ENCODE data around the gene TMEM222.

Gene TMEM222

GRCh38 chr1:27356277-27356618 lies 34.3 kb downstream of the TMEM222 start:
- Mint-ChIP-seq H3K27ac (peak overlapping the region; percentile 26), H3K4me3 (peak overlapping the region; percentile 70), H3K9me3 (no peaks in the 10 kb centered on the region)

GRCh38 chr1:27356619-27357280 lies 34.8 kb downstream of the TMEM222 start:
- H3K36me3 Mint-ChIP-seq (ENCODE audit: low read depth), result peaks cover 2% of the 10 kb centered on the region
- H3K27me3 Mint-ChIP-seq, result no peaks in the 10 kb centered on the region
- H3K4me3 Mint-ChIP-seq, result peak overlapping the region; percentile 70
- H3K4me1 Mint-ChIP-seq (ENCODE audit: low read depth), result peaks cover 40% of the 10 kb centered on the region
- H3K27ac Mint-ChIP-seq, result peak overlapping the region; percentile 66
- no peak for DNase-seq
- no peaks in the 10 kb centered on the region for H3K9me3 Mint-ChIP-seq

More at GRCh38 chr1:27356277-27356618, 34.3 kb downstream of the TMEM222 start:
- no peak for DNase-seq
- Mint-ChIP-seq H3K27me3 (no peaks in the 10 kb centered on the region), H3K36me3 (ENCODE audit: low read depth) (peaks cover 2% of the 10 kb centered on the region), H3K4me1 (ENCODE audit: low read depth) (peaks cover 40% of the 10 kb centered on the region)

GRCh38 chr1:27357281-27358037 lies 35.5 kb downstream of the TMEM222 start:
- Mint-ChIP-seq H3K27ac (peak overlapping the region; percentile 66), H3K36me3 (ENCODE audit: low read depth) (peaks cover 2% of the 10 kb centered on the region), H3K4me3 (peak overlapping the region; percentile 70), H3K4me1 (ENCODE audit: low read depth) (peaks cover 40% of the 10 kb centered on the region), H3K27me3 (no peaks in the 10 kb centered on the region), H3K9me3 (no peaks in the 10 kb centered on the region)
- peak; percentile 92 for DNase-seq

GRCh38 chr1:27358038-27358927 lies 36.3 kb downstream of the TMEM222 start:
- Mint-ChIP-seq H3K27me3 (no peaks in the 10 kb centered on the region), H3K9me3 (no peaks in the 10 kb centered on the region), H3K27ac (no peak overlapping the region), H3K4me1 (ENCODE audit: low read depth) (peaks cover 40% of the 10 kb centered on the region), H3K4me3 (no peak overlapping the region), H3K36me3 (ENCODE audit: low read depth) (no peaks in the 10 kb centered on the region)
- no peak for DNase-seq

- Mint-ChIP-seq H3K9me3 (no peaks in the 10 kb centered on the region), H3K27me3 (no peaks in the 10 kb centered on the region), H3K27ac (no peak overlapping the region), H3K4me1 (ENCODE audit: low read depth) (peaks cover 40% of the 10 kb centered on the region), H3K4me3 (no peak overlapping the region), H3K36me3 (ENCODE audit: low read depth) (no peaks in the 10 kb centered on the region)
- DNase-seq, result no peak
Observed at GRCh38 chr1:27358928-27359313, 37.0 kb downstream of the TMEM222 start.

GRCh38 chr1:27359822-27360158 lies 37.8 kb downstream of the TMEM222 start:
- H3K4me1 Mint-ChIP-seq (ENCODE audit: low read depth), result peaks cover 45% of the 10 kb centered on the region
- H3K27me3 Mint-ChIP-seq, result no peaks in the 10 kb centered on the region
- DNase-seq, result no peak
- H3K9me3 Mint-ChIP-seq, result no peaks in the 10 kb centered on the region
- H3K4me3 Mint-ChIP-seq, result peak overlapping the region; percentile 35
- H3K36me3 Mint-ChIP-seq (ENCODE audit: low read depth), result no peaks in the 10 kb centered on the region
- no peak overlapping the region for H3K27ac Mint-ChIP-seq

GRCh38 chr1:27360159-27361043 lies 38.4 kb downstream of the TMEM222 start:
- DNase-seq, result peak; percentile 68
- Mint-ChIP-seq H3K4me3 (peak overlapping the region; percentile 35), H3K9me3 (no peaks in the 10 kb centered on the region), H3K4me1 (ENCODE audit: low read depth) (peaks cover 49% of the 10 kb centered on the region), H3K36me3 (ENCODE audit: low read depth) (no peaks in the 10 kb centered on the region), H3K27ac (no peak overlapping the region), H3K27me3 (no peaks in the 10 kb centered on the region)

GRCh38 chr1:27361044-27361402 lies 39.1 kb downstream of the TMEM222 start:
- DNase-seq, result no peak
- Mint-ChIP-seq H3K4me1 (ENCODE audit: low read depth) (peaks cover 48% of the 10 kb centered on the region), H3K36me3 (ENCODE audit: low read depth) (no peaks in the 10 kb centered on the region), H3K27ac (no peak overlapping the region), H3K9me3 (no peaks in the 10 kb centered on the region), H3K27me3 (no peaks in the 10 kb centered on the region), H3K4me3 (peak overlapping the region; percentile 35)

GRCh38 chr1:27361553-27361952 lies 39.6 kb downstream of the TMEM222 start:
- H3K36me3 Mint-ChIP-seq (ENCODE audit: low read depth), result no peaks in the 10 kb centered on the region
- H3K27me3 Mint-ChIP-seq, result no peaks in the 10 kb centered on the region
- DNase-seq, result no peak
- H3K27ac Mint-ChIP-seq, result no peak overlapping the region
- H3K9me3 Mint-ChIP-seq, result no peaks in the 10 kb centered on the region
- H3K4me3 Mint-ChIP-seq, result no peak overlapping the region
- H3K4me1 Mint-ChIP-seq (ENCODE audit: low read depth), result peaks cover 44% of the 10 kb centered on the region

GRCh38 chr1:27363766-27364695 lies 42.1 kb downstream of the TMEM222 start:
- H3K4me3 Mint-ChIP-seq, result no peak overlapping the region
- no peak for DNase-seq
- H3K27me3 Mint-ChIP-seq, result no peaks in the 10 kb centered on the region
- H3K36me3 Mint-ChIP-seq (ENCODE audit: low read depth), result no peaks in the 10 kb centered on the region
- H3K27ac Mint-ChIP-seq, result no peak overlapping the region
- H3K9me3 Mint-ChIP-seq, result no peaks in the 10 kb centered on the region
- peaks cover 34% of the 10 kb centered on the region for H3K4me1 Mint-ChIP-seq (ENCODE audit: low read depth)

- Mint-ChIP-seq H3K27ac (no peak overlapping the region), H3K9me3 (no peaks in the 10 kb centered on the region), H3K4me3 (peak overlapping the region; percentile 86), H3K27me3 (no peaks in the 10 kb centered on the region), H3K36me3 (ENCODE audit: low read depth) (no peaks in the 10 kb centered on the region), H3K4me1 (ENCODE audit: low read depth) (peaks cover 31% of the 10 kb centered on the region)
- DNase-seq, result no peak
Observed at GRCh38 chr1:27364696-27365371, 42.9 kb downstream of the TMEM222 start.

- peak; percentile 88 for DNase-seq
- Mint-ChIP-seq H3K4me3 (peak overlapping the region; percentile 86), H3K9me3 (no peaks in the 10 kb centered on the region), H3K27ac (peak overlapping the region; percentile 90), H3K27me3 (no peaks in the 10 kb centered on the region), H3K36me3 (ENCODE audit: low read depth) (no peaks in the 10 kb centered on the region), H3K4me1 (ENCODE audit: low read depth) (peaks cover 26% of the 10 kb centered on the region)
Observed at GRCh38 chr1:27365372-27366112, 43.6 kb downstream of the TMEM222 start.
